Small intestine (tissue), 7 donors: ENCODE results near the gene DXO. TPM values are rescaled to one million over a fixed set of nuclear protein-coding genes. Genes with fewer than 3 reads are reported as not detected.
"Not testable (repeated sequence)": the region's sequence is repeated elsewhere in the genome, so short reads cannot be mapped to it uniquely, and the experiment has no call there.

Source experiments
- DNase-seq, 2 donors: peaks; one replicate each; pipeline versions ENCODE4 v3.0.0 to v3.0.0-alpha.2; 2013
- FAIRE-seq: peaks from 2 replicates; lab custom pipeline; 2012; peaks lifted over from hg19 to GRCh38; lab: Jason Lieb, UNC
- H3K27ac ChIP-seq, 3 donors: one replicate each; pipeline ENCODE4 v1.5.1; 2013; ENCODE audit warnings: low read length in 2 of 3, mild to moderate bottlenecking in 2 of 3, control low read depth in 1 of 3, inconsistent platforms in 1 of 3, low read depth in 1 of 3, moderate library complexity in 1 of 3
- H3K27me3 ChIP-seq, 3 donors: one replicate each; pipeline ENCODE4 v1.6.1; 2013; ENCODE audit warnings: low read length in 3 of 3, inconsistent platforms in 1 of 3; ENCODE audit not compliant: control insufficient read depth in 3 of 3, insufficient read depth in 3 of 3
- H3K36me3 ChIP-seq, 3 donors: one replicate each; pipeline ENCODE4 v1.6.1; 2013; ENCODE audit warnings: low read length in 3 of 3, inconsistent platforms in 1 of 3, low read depth in 1 of 3, mild to moderate bottlenecking in 1 of 3, moderate library complexity in 1 of 3; ENCODE audit not compliant: control insufficient read depth in 3 of 3, insufficient read depth in 2 of 3
- H3K4me1 ChIP-seq, 3 donors: one replicate each; pipeline ENCODE4 v1.6.1; 2013; ENCODE audit warnings: low read length in 2 of 3, inconsistent platforms in 1 of 3, low read depth in 1 of 3, mild to moderate bottlenecking in 1 of 3, moderate library complexity in 1 of 3; ENCODE audit not compliant: control insufficient read depth in 3 of 3, insufficient read depth in 2 of 3
- H3K4me3 ChIP-seq, 3 donors: one replicate each; pipeline ENCODE4 v1.5.1; 2013; ENCODE audit warnings: low read length in 3 of 3, control low read depth in 1 of 3, inconsistent platforms in 1 of 3, low read depth in 1 of 3, mild to moderate bottlenecking in 1 of 3, moderate library complexity in 1 of 3
- H3K9me3 ChIP-seq, 2 donors: one replicate each; pipeline ENCODE4 v1.6.1; 2013; ENCODE audit warnings: low read depth in 1 of 2, low read length in 1 of 2; ENCODE audit not compliant: control insufficient read depth in 2 of 2, insufficient read depth in 1 of 2
- WGBS, 3 donors: extraction: QIAGEN DNeasy Blood & Tissue Kit; methylation state at CpG; one replicate each; pipeline ENCODE4 v1.1.7; 2013; 5-methylcytosine and 5-hydroxymethylcytosine counted together
- polyA plus RNA-seq, 4 donors: library from polyadenylated mRNA; stranded (reverse) in 3 of 4; unstranded in 1 of 4; fragments of 200-250 nt in 3 of 4; fragments of 120-200 nt in 1 of 4; gene quantifications; one replicate each; pipeline versions ENCODE4 v1.2.1 to v1.2.3, GENCODE V29; 2013
- donor health status: healthy with polysubstance abuse.
- donor health status: control.
- donor health status: control.
- donor health status: Bipolar disorder and iron deficiency.
- donor health status: healthy.

DXO gene
- polyA plus RNA-seq, 4 donors: 14.1 to 16.8 (median 16.0) TPM

DNA sequence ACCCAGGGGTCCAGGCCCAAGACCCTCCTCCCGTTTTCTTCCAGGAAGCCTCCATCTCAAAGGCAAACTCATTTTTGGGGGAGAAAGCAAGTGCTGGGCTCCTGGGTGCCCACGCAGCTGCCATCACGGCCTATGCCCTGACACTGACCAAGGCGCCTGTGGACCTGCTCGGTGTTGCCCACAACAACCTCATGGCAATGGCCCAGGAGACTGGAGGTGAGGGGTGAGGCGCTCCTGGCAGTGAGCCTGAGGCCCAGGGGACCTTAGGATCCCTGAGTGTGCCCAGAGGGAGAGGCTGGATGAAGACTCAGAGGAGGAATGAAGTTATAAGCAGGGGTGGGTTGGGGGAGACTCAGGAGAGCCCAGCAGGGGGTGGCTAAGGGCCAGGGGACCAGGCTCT lies 24.4 kb upstream of the DXO start:
- DNase-seq, H3K36me3 ChIP-seq, H3K27me3 ChIP-seq, H3K4me1 ChIP-seq, H3K27ac ChIP-seq, H3K4me3 ChIP-seq, FAIRE-seq, H3K9me3 ChIP-seq: not testable (repeated sequence)
- 82 to 94% (median 82%) methylated on average over 5 to 6 of the region's 6 CpGs for WGBS, 3 donors

DNA sequence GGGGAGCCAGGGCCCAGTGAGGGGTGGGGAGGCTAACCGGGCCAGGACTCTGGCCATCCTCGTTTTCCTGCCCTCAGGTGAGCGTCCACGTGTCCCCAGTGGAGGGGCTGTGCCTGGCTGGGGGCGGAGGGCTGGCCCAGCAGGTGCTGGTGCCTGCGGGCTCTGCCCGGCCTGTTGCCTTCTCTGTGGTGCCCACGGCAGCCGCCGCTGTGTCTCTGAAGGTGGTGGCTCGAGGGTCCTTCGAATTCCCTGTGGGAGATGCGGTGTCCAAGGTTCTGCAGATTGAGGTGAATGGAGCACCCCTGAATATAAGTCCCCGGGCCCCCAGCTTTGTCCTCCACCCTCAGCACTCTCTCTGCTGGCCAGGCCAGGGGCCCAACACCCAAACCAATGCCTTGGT lies 22.5 kb upstream of the DXO start:
- H3K4me3 ChIP-seq, H3K4me1 ChIP-seq, DNase-seq, H3K36me3 ChIP-seq, H3K27ac ChIP-seq, H3K27me3 ChIP-seq, H3K9me3 ChIP-seq, FAIRE-seq: not testable (repeated sequence)
- 93 to 98% (median 95%) methylated on average over 6 to 9 of the region's 14 CpGs for WGBS, 3 donors

DNA sequence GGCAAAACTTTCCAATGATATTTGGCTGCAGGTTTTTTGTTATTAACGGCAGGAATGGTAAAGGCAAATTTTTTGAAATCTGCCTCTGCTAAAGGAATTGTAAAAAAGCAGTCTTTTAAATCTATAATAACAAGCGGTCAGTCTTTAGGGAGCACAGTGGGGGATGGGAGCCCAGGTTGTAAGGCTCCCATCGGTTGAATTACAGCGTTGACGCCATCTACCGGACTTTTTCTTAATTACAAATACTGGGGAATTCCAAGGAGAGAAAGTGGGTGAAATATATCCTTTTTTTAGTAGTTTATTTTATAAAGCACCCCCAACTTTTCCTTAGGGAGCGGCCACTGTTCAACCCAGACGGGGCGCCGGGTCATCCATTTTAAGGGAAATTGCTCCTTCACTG lies 17.4 kb upstream of the DXO start:
- not testable (repeated sequence) for H3K4me3 ChIP-seq, H3K27ac ChIP-seq, H3K36me3 ChIP-seq, FAIRE-seq, H3K4me1 ChIP-seq, DNase-seq, H3K27me3 ChIP-seq, H3K9me3 ChIP-seq
- WGBS, 3 donors: no CpG with 5 or more reads among the region's 10 CpGs

DNA sequence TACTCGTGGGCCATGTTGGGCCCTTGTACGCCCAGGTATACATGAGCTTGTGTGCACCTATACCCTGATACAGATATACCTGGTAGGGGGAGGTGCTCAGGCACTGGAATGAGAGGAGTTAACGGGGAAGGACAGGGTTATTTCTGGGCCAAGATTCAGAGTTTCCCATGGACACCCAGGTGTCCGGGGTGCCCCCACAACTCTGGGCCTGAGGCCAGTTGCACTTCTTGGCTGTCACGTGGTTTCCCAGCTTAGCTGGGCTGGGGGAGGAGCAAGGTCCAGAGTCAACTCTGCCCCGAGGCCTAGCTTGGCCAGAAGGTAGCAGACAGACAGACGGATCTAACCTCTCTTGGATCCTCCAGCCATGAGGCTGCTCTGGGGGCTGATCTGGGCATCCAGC lies 9.8 kb upstream of the DXO start, which contains the start of gene C4A:
C4A (plus strand) TSS at position 314 of the 400 bp plus-strand sequence; CDS start at position 365, 51 bp downstream.
- not testable (repeated sequence) for H3K4me1 ChIP-seq, H3K4me3 ChIP-seq, DNase-seq, H3K27ac ChIP-seq, H3K9me3 ChIP-seq, H3K27me3 ChIP-seq, FAIRE-seq
- peaks cover 0 to 17% (median 0%) of the 10 kb centered on the region in 3 donors for H3K36me3 ChIP-seq
- WGBS, 3 donors: no CpG with 5 or more reads among the region's 7 CpGs

DNA sequence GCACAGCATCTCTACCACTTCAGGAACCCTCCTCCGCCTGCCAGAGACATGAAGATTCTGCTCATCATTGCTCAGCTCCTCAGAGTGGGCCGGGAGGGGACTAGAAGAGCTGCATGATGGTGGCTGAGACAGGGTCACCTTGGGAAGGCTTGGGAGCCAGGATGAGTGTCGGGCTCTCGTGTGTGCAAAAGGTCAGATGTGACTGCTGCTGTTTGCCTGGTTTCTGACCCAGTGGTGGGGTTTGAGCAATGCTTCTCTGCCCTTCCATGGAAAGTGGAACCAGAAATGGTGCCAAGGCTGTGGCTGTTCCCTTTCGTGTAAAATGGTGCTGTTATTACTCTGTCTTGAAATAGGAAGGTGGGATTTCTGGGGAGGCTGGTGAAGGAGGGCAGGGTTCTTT lies 9.1 kb upstream of the DXO start:
- WGBS, 3 donors: no CpG with 5 or more reads among the region's 5 CpGs
- H3K4me1 ChIP-seq, H3K4me3 ChIP-seq, H3K27ac ChIP-seq, FAIRE-seq, DNase-seq, H3K27me3 ChIP-seq, H3K9me3 ChIP-seq: not testable (repeated sequence)
- peaks cover 0 to 19% (median 0%) of the 10 kb centered on the region in 3 donors for H3K36me3 ChIP-seq

DNA sequence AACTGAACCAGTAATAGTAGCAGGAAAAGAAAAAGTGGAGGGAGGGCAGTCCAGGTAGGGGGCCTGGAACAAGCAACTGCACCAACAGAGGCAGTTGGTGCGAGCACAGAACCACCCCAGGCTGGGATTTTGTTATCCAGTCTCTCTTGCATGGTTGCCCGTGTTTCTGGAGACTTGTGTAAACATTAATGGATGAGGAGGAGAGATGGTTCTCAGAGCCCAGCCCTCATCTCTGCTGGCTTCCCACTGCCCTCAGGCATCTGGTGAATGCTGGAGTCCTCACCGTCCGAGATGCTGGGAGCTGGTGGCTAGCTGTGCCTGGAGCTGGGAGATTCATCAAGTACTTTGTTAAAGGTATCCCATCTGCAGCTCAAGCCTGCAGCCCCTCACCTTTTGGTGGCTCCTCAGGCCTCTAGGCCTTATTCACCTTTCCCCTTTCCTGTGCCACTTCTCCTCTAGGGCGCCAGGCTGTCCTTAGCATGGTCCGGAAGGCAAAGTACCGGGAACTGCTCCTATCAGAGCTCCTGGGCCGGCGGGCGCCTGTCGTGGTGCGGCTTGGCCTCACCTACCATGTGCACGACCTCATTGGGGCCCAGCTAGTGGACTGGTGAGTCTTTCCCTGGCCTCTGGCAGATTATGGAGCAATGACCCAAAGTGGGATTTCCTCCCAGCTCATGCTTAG lies 8.4 kb upstream of the DXO start:
- H3K36me3 ChIP-seq: peaks cover 0 to 19% (median 0%) of the 10 kb centered on the region in 3 donors
- H3K4me1 ChIP-seq, H3K9me3 ChIP-seq, H3K4me3 ChIP-seq, H3K27me3 ChIP-seq, H3K27ac ChIP-seq, FAIRE-seq, DNase-seq: not testable (repeated sequence)
- 90 to 92% (median 91%) methylated on average over 11 to 13 of the region's 13 CpGs for WGBS, 3 donors

DNA sequence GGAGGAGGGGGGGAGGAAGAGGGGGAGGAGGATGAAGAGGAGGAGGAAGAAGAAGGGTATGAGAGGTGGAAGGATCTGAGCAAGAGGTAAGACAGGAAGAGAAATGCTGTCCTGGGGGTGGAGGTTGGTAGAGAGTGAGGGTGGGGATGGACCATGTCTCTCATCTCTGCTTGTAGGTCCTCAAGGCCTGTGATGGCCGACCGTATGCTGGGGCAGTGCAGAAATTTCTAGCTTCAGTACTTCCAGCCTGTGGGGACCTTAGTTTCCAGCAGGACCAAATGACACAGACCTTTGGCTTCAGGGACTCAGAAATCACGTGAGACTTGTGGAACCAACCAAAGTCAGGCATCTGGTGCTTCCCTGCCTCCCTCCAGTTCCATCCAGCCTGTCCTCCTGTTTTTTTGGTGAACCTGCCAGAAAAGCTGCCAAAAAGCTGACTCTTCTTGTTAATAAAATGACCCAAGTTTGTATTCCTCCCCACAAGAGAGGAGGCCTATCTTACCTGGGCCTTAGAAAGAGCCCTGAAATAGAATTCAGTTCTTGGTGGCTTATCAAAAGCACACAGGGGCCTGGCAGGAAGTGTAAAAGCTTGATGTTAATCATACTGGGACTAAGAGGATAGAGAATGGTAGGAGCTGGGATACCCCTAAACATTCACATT lies 7.4 kb upstream of the DXO start:
- no peaks in the 10 kb centered on the region for H3K27me3 ChIP-seq
- H3K9me3 ChIP-seq: peaks cover 0 to 3% of the 10 kb centered on the region in 2 donors
- no peak for FAIRE-seq
- H3K27ac ChIP-seq: no peak overlapping the region
- WGBS, 3 donors: 87 to 94% (median 94%) methylated on average over 3 of the region's 3 CpGs
- H3K4me1 ChIP-seq: no peaks in the 10 kb centered on the region
- H3K36me3 ChIP-seq: peaks cover 0 to 25% (median 0%) of the 10 kb centered on the region in 3 donors
- no peak for DNase-seq
- H3K4me3 ChIP-seq: no peak overlapping the region

DNA sequence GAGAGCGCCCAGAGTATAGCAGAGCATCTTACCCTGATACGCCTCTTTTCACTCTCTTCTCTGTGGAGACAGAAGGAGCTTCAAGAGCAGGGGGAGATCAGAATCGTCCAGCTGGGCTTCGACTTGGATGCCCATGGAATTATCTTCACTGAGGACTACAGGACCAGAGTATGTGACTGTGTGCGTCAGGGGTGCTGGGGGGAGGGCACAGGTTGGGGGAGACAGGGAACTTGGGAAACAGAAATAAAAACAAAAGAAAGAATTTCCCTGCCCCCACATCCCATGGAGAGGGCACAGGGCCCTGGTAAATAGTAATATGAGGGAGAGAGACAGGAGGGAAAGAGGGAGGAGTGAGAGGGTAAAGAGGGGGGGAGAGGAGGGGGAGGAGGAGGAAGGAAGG lies 6.9 kb upstream of the DXO start:
- DNase-seq (no peak), FAIRE-seq (no peak)
- WGBS, 3 donors: 88 to 98% (median 89%) methylated on average over 5 of the region's 5 CpGs

More for the DNA sequence above, 6.9 kb upstream of the DXO start:
- Histone ChIP-seq H3K9me3 (peaks cover 0 to 3% of the 10 kb centered on the region in 2 donors), H3K4me1 (peaks cover 0 to 2% (median 0%) of the 10 kb centered on the region in 3 donors), H3K27ac (no peak overlapping the region), H3K4me3 (no peak overlapping the region), H3K36me3 (peaks cover 0 to 27% (median 0%) of the 10 kb centered on the region in 3 donors), H3K27me3 (no peaks in the 10 kb centered on the region)
